H1 (cell line): Measurements from ENCODE around the gene DLG4. TPM values are rescaled to one million over a fixed set of nuclear protein-coding genes. Genes with fewer than 3 reads are reported as not detected.
A peak's percentile ranks its signal among the peaks of the same experiment; 100 is the strongest.

Source experiments
- CTCF ChIA-PET: fragments of 300-600 bp; sonication (Branson Sonifier 250); formaldehyde crosslinking; loops from one replicate; lab custom pipeline; 2021; ENCODE audit not compliant: partially characterized antibody; lab: Charles Lee
- POLR2A ChIA-PET: fragments of 300-600 bp; sonication (Branson Sonifier 250); formaldehyde crosslinking; loops from one replicate; lab custom pipeline; 2021; ENCODE audit warnings: inconsistent platforms; ENCODE audit not compliant: partially characterized antibody; lab: Charles Lee
- DNase-seq, 2 experiments: peaks; one replicate each; pipeline versions ENCODE4 v3.0.0 to v3.0.0-alpha.2; 2010 to 2022; ENCODE audit warnings: low spot score in 2 of 2, low read depth in 1 of 2, mixed read lengths in 1 of 2
- FAIRE-seq: peaks from 2 replicates; lab custom pipeline; 2011; peaks lifted over from hg19 to GRCh38; lab: Jason Lieb, UNC
- H2AFZ ChIP-seq: 2 replicates; pipeline ENCODE4 v1.8.1; 2012; ENCODE audit warnings: low read length, inconsistent platforms
- H2AK5ac ChIP-seq: 2 replicates; pipeline ENCODE4 v1.6.1; 2013; ENCODE audit warnings: low read depth, low read length
- H2BK120ac ChIP-seq: replicated peaks from 2 replicates; pipeline ENCODE3; 2013; ENCODE audit warnings: low read depth, low read length, inconsistent platforms
- H2BK12ac ChIP-seq: 2 replicates; pipeline ENCODE4 v1.6.1; 2013; ENCODE audit warnings: low read depth, low read length
- H2BK15ac ChIP-seq: 2 replicates; pipeline ENCODE4 v1.6.1; 2013; ENCODE audit warnings: low read length
- H2BK20ac ChIP-seq: 2 replicates; pipeline ENCODE4 v1.6.1; 2013; ENCODE audit warnings: low read length
- H2BK5ac ChIP-seq: 2 replicates; pipeline ENCODE4 v1.6.1; 2013; ENCODE audit warnings: low read depth, low read length
- H3K14ac ChIP-seq: 2 replicates; pipeline ENCODE4 v1.6.1; 2013; ENCODE audit warnings: inconsistent platforms; ENCODE audit not compliant: insufficient read length
- H3K18ac ChIP-seq: 2 replicates; pipeline ENCODE4 v1.6.1; 2013; ENCODE audit warnings: low read length; ENCODE audit errors: extremely low read depth
- H3K23ac ChIP-seq: 2 replicates; pipeline ENCODE4 v1.6.1; 2013; ENCODE audit warnings: inconsistent platforms; ENCODE audit not compliant: insufficient read length
- H3K23me2 ChIP-seq: 2 replicates; pipeline ENCODE4 v1.6.1; 2013; ENCODE audit warnings: low read depth, low read length
- H3K27ac ChIP-seq: 2 replicates; pipeline ENCODE4 v1.6.1; 2011; ENCODE audit warnings: low read depth, low read length, inconsistent platforms
- H3K27me3 ChIP-seq, 4 experiments: replicated peaks in 1 of 4; 1 replicate in 1 of 4; 2 replicates in 3 of 4; pipeline versions ENCODE4 v1.6.1 to v1.8.1; 2011 to 2013; ENCODE audit warnings: low read length in 3 of 4, mild to moderate bottlenecking in 3 of 4, inconsistent platforms in 2 of 4, mixed read lengths in 2 of 4, moderate library complexity in 1 of 4; ENCODE audit not compliant: control insufficient read depth in 3 of 4, insufficient read depth in 3 of 4; ENCODE audit errors: extremely low read depth in 1 of 4
- H3K36me3 ChIP-seq, 4 experiments: 2 replicates each; pipeline versions ENCODE4 v1.6.1 to v1.8.1; 2011 to 2013; ENCODE audit warnings: mild to moderate bottlenecking in 4 of 4, low read length in 3 of 4, moderate library complexity in 2 of 4, control low read depth in 1 of 4, inconsistent platforms in 1 of 4; ENCODE audit not compliant: insufficient read depth in 4 of 4, control insufficient read depth in 2 of 4
- H3K4ac ChIP-seq: replicated peaks from 2 replicates; pipeline ENCODE3; 2013; ENCODE audit warnings: low read length, low read depth, mixed read lengths, inconsistent platforms; ENCODE audit not compliant: insufficient read length
- H3K4me1 ChIP-seq, 4 experiments: replicated peaks in 1 of 4; 1 replicate in 1 of 4; 2 replicates in 3 of 4; pipeline versions ENCODE4 v1.6.1 to v1.8.1; 2011 to 2013; ENCODE audit warnings: low read length in 3 of 4, inconsistent platforms in 2 of 4, mixed read lengths in 1 of 4; ENCODE audit not compliant: insufficient read depth in 4 of 4, control insufficient read depth in 3 of 4
- H3K4me2 ChIP-seq, 2 experiments: 2 replicates each; pipeline versions ENCODE4 v1.6.1 to v1.8.1; 2011 to 2013; ENCODE audit warnings: low read depth in 2 of 2, low read length in 2 of 2, control low read depth in 1 of 2, inconsistent platforms in 1 of 2, mild to moderate bottlenecking in 1 of 2; ENCODE audit not compliant: insufficient read depth in 1 of 2
- H3K4me3 ChIP-seq, 4 experiments: fragments of 200-600, 300-600 bp in 1 of 4; sonication (generic), shearing (Covaris generic), sonication (Bioruptor Twin) in 1 of 4; 2 replicates each; pipeline versions ENCODE4 v1.5.1 to v1.8.1; 2011 to 2016; ENCODE audit warnings: low read length in 4 of 4, low read depth in 3 of 4, control low read depth in 2 of 4, inconsistent platforms in 2 of 4, mild to moderate bottlenecking in 2 of 4, mixed read lengths in 1 of 4, moderate library complexity in 1 of 4; ENCODE audit not compliant: insufficient read depth in 2 of 4; ENCODE audit errors: extremely low read depth in 1 of 4
- H3K56ac ChIP-seq: replicated peaks from 2 replicates; pipeline ENCODE3; 2013; ENCODE audit warnings: low read depth, mild to moderate bottlenecking, mixed read lengths, low read length, inconsistent platforms; ENCODE audit not compliant: insufficient read length
- H3K79me1 ChIP-seq: 2 replicates; pipeline ENCODE4 v1.6.1; 2013; ENCODE audit warnings: low read depth, low read length, control low read depth
- H3K79me2 ChIP-seq, 2 experiments: 2 replicates each; pipeline versions ENCODE4 v1.6.1 to v1.8.1; 2012 to 2013; ENCODE audit warnings: low read length in 2 of 2, mild to moderate bottlenecking in 2 of 2, inconsistent platforms in 1 of 2; ENCODE audit not compliant: insufficient read depth in 2 of 2, control insufficient read depth in 1 of 2
- H3K9ac ChIP-seq, 4 experiments: replicated peaks in 1 of 4; 1 replicate in 1 of 4; 2 replicates in 3 of 4; pipeline versions ENCODE4 v1.6.1 to v1.8.1; 2011 to 2013; ENCODE audit warnings: low read depth in 3 of 4, low read length in 3 of 4, control low read depth in 2 of 4, mild to moderate bottlenecking in 2 of 4, moderate library complexity in 2 of 4, inconsistent platforms in 1 of 4; ENCODE audit errors: extremely low read depth in 1 of 4
- H3K9me3 ChIP-seq, 2 experiments: 2 replicates each; pipeline versions ENCODE4 v1.6.1 to v1.8.1; 2012 to 2013; ENCODE audit warnings: mild to moderate bottlenecking in 2 of 2, moderate library complexity in 2 of 2, control low read depth in 1 of 2, inconsistent platforms in 1 of 2, low read depth in 1 of 2, low read length in 1 of 2, mixed read lengths in 1 of 2; ENCODE audit not compliant: insufficient read depth in 2 of 2
- H4K20me1 ChIP-seq, 2 experiments: replicated peaks in 1 of 2; 2 replicates each; pipeline versions ENCODE3 to v1.8.1; 2011 to 2013; ENCODE audit warnings: inconsistent platforms in 2 of 2, low read length in 2 of 2, mild to moderate bottlenecking in 1 of 2; ENCODE audit not compliant: insufficient read depth in 2 of 2, control insufficient read depth in 1 of 2
- H4K5ac ChIP-seq: 2 replicates; pipeline ENCODE4 v1.6.1; 2013; ENCODE audit warnings: low read length, low read depth, mixed read lengths, inconsistent platforms; ENCODE audit not compliant: insufficient read length
- H4K8ac ChIP-seq: 2 replicates; pipeline ENCODE4 v1.8.0; 2013; ENCODE audit warnings: mild to moderate bottlenecking, moderate library complexity, low read length, inconsistent platforms; ENCODE audit not compliant: insufficient read depth; ENCODE audit errors: extremely low read depth
- H4K91ac ChIP-seq: replicated peaks from 2 replicates; pipeline ENCODE3; 2013; ENCODE audit warnings: low read length, mixed read lengths, inconsistent platforms; ENCODE audit not compliant: insufficient read length
- CREB1 ChIP-seq: IDR thresholded peaks from 2 replicates; pipeline ENCODE4 v1.6.1; 2012; ENCODE audit warnings: inconsistent platforms
- KDM4A ChIP-seq: IDR thresholded peaks from one replicate; pipeline ENCODE4 v1.7.1; 2012; ENCODE audit warnings: low read depth, mild to moderate bottlenecking, moderate library complexity, low read length, inconsistent platforms; ENCODE audit not compliant: severe bottlenecking
- KDM5A ChIP-seq: fragments of 200-600 bp; IDR thresholded peaks from 2 replicates; pipeline ENCODE4 v1.7.1; 2012; ENCODE audit warnings: mild to moderate bottlenecking, low read length, inconsistent platforms, mixed read lengths
- MAFK ChIP-seq: IDR thresholded peaks from 2 replicates; pipeline ENCODE4 v1.6.1; 2012; ENCODE audit warnings: low read depth, mild to moderate bottlenecking, improper control_type of control experiment, low read length
- NRF1 ChIP-seq: IDR thresholded peaks from 2 replicates; pipeline ENCODE4 v1.6.1; 2011; ENCODE audit warnings: mild to moderate bottlenecking, low read depth, low read length, improper control_type of control experiment
- PHF8 ChIP-seq: fragments of 200-600 bp; sonication (generic); conservative IDR thresholded peaks from 2 replicates; pipeline ENCODE4 v1.7.1; 2012; ENCODE audit warnings: low read depth, mild to moderate bottlenecking, inconsistent platforms, low read length, moderate library complexity
- RAD21 ChIP-seq, 2 experiments: IDR thresholded peaks in 1 of 2; conservative IDR thresholded peaks in 1 of 2; 2 replicates each; pipeline ENCODE4 v1.6.1; 2011; ENCODE audit warnings: low read depth in 2 of 2, low read length in 2 of 2, improper control_type of control experiment in 1 of 2, inconsistent platforms in 1 of 2, mild to moderate bottlenecking in 1 of 2, moderate library complexity in 1 of 2
- SP2 ChIP-seq: IDR thresholded peaks from 2 replicates; pipeline ENCODE4 v1.6.1; 2012; ENCODE audit warnings: mild to moderate bottlenecking, low read length, inconsistent platforms
- TAF1 ChIP-seq: IDR thresholded peaks from 2 replicates; pipeline ENCODE4 v1.6.1; 2011; ENCODE audit warnings: mild to moderate bottlenecking, low read depth, low read length
- TBP ChIP-seq: IDR thresholded peaks from 2 replicates; pipeline ENCODE4 v1.6.1; 2011; ENCODE audit warnings: low read depth, low read length, improper control_type of control experiment
- YY1 ChIP-seq: IDR thresholded peaks from 2 replicates; pipeline ENCODE4 v1.6.1; 2011; ENCODE audit warnings: low read depth, mild to moderate bottlenecking, low read length
- WGBS, 2 experiments: shearing (Covaris generic) in 1 of 2; methylation state at CpG; one replicate each; pipeline versions ENCODE4 v1.1.6 to v1.1.7; 2013 to 2015; ENCODE audit warnings: low lambda C conversion rate in 2 of 2, mixed read lengths in 2 of 2, inconsistent platforms in 1 of 2, low coverage in 1 of 2, missing lambda C conversion rate in 1 of 2; ENCODE audit not compliant: insufficient replicate concordance in 2 of 2, insufficient coverage in 1 of 2, insufficient read length in 1 of 2; ENCODE audit errors: extremely low coverage in 1 of 2, missing lambda C conversion rate in 1 of 2; 5-methylcytosine and 5-hydroxymethylcytosine counted together
- polyA plus RNA-seq, 7 experiments: library from polyadenylated mRNA; depleted of rRNA in 3 of 7; stranded (reverse) in 5 of 7; unstranded in 2 of 7; fragments of >200 nt in 5 of 7; fragments of 200-250 nt in 2 of 7; gene quantifications; 1 replicate in 5 of 7; 2 replicates in 1 of 7; 4 replicates in 1 of 7; pipeline versions ENCODE4 v1.2.1 to v1.2.3, GENCODE V29; 2011 to 2013; ENCODE audit warnings: missing spikeins in 2 of 7, mixed read lengths in 2 of 7
- total RNA-seq: library from RNA; stranded (reverse); fragmentation: NEBNext Ultra II Directional; extraction: Animal tissue kit (Norgen Biotek cat#: 25700); gene quantifications from 2 replicates; pipeline ENCODE4 v1.2.1, GENCODE V29; 2021
- TF ChIP-seq, protein P1 (sequence below): IDR thresholded peaks from 2 replicates; pipeline ENCODE4 v1.6.1; 2012; ENCODE audit warnings: inconsistent platforms

Gene DLG4
- total and polyA plus RNA-seq, 2 of the 8 experiments (the other 6 are each of a cell fraction or from before 2014, with no cell fraction given): 18.9 to 45.9 TPM

- H2BK5ac ChIP-seq: peak within 1 kb of the TSS; percentile 89
- H3K79me2 ChIP-seq: peaks cover 23 to 54% of the 10 kb centered on the region in 2 experiments
- H4K91ac ChIP-seq: peak within 1 kb of the TSS; percentile 70
- WGBS, 2 experiments: 1% methylated on average over 15 of the region's 41 CpGs; no CpG with 5 or more reads in 1 of the 2 experiments
- no peaks in the 10 kb centered on the region for H3K9me3 ChIP-seq
- H3K79me1 ChIP-seq: peaks cover 16% of the 10 kb centered on the region
- no peaks in the 10 kb centered on the region for H3K27me3 ChIP-seq
- DNase-seq (peak; percentile 96 to 99), FAIRE-seq (peak; percentile 82)
- peaks cover 3 to 16% (median 10%) of the 10 kb centered on the region in 4 experiments; a peak in 7 of 8 replicates for H3K36me3 ChIP-seq
- H3K23ac ChIP-seq: no peak within 1 kb of the TSS
- peak within 1 kb of the TSS; percentile 92 for H4K5ac ChIP-seq
- H3K27ac ChIP-seq: peak within 1 kb of the TSS; percentile 97
- peaks cover 7% of the 10 kb centered on the region for H3K23me2 ChIP-seq
- peak within 1 kb of the TSS; percentile 89 to 99 for H3K4me2 ChIP-seq
- H2AFZ ChIP-seq: peak within 1 kb of the TSS; percentile 93; the same call in 1 of the 2 replicates
- H4K20me1 ChIP-seq: peaks cover 4 to 11% of the 10 kb centered on the region in 2 experiments
- no peak within 1 kb of the TSS for H2BK15ac ChIP-seq
- H3K4me3 ChIP-seq: peak within 1 kb of the TSS; percentile 58 to 84 (median 79)
- ChIA-PET POLR2A (interaction anchor here (0.7 to 8.3 kb wide), 15 partner anchors 9 to 323 kb away, joined by 3 to 121 read pairs (median 6); partner anchors contain the start of genes ACADVL, CLDN7, DLG4 and DVL2), CTCF (interaction anchor here (1.1 kb wide), 1 partner anchor 11 kb away, joined by 3 read pairs; the partner anchor contains the start of gene CLDN7)
- no peak within 1 kb of the TSS for H2BK20ac ChIP-seq
- peaks cover 3 to 11% (median 4%) of the 10 kb centered on the region in 4 experiments for H3K4me1 ChIP-seq
- no peak within 1 kb of the TSS for H3K14ac ChIP-seq
- peak within 1 kb of the TSS; percentile 73 for H3K56ac ChIP-seq
- no peak within 1 kb of the TSS for H2AK5ac ChIP-seq
- H2BK12ac ChIP-seq: peak within 1 kb of the TSS; percentile 86
- peak within 1 kb of the TSS; percentile 87 to 91 (median 90) for H3K9ac ChIP-seq
- H3K4ac ChIP-seq: peak within 1 kb of the TSS; percentile 88
- H3K18ac ChIP-seq: peak within 1 kb of the TSS; percentile 97
- H2BK120ac ChIP-seq: no peak within 1 kb of the TSS
- H4K8ac ChIP-seq: peak within 1 kb of the TSS; percentile 99
- TF ChIP-seq RAD21 (IDR thresholded peaks at IDR 0.05 in 1 of 2, conservative IDR thresholded peaks at IDR 0.05 in 1 of 2; ENCODE audit: low read depth in 2 of 2, low read length in 2 of 2) (no peak), PHF8 (peak; percentile 82), NRF1 (peak; percentile 40), TAF1 (peak; percentile 85), CREB1 (peak; percentile 81; the same call in 1 of the 2 replicates), KDM5A (peak; percentile 95), MAFK (no peak), YY1 (peak; percentile 96), TBP (peak; percentile 62), SP2 (no peak), KDM4A (no peak)
- TF ChIP-seq, protein P1, sequence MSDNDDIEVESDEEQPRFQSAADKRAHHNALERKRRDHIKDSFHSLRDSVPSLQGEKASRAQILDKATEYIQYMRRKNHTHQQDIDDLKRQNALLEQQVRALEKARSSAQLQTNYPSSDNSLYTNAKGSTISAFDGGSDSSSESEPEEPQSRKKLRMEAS: peak; percentile 22; the same call in 1 of the 2 replicates
These were observed 32.1 kb upstream of the DLG4 start, which contains the start of gene CTDNEP1 for GRCh38 chr17:7251661-7252175. Gene CTDNEP1 (minus strand): TSS chr17:7251734. CDS start chr17:7251296, 438 bp downstream.
